Liver (tissue), 3 donors: ENCODE results near the gene PLA2G4F.

ENCODE experiments used
- EGR1 ChIP-seq, 2 donors: IDR thresholded peaks; 2 replicates each; pipeline ENCODE4 v1.6.1; 2016 to 2018; ENCODE audit warnings: antibody characterized with exemption in 2 of 2, low read depth in 2 of 2
- GABPA ChIP-seq, 2 donors: IDR thresholded peaks in 1 of 2; conservative IDR thresholded peaks in 1 of 2; 2 replicates each; pipeline ENCODE4 v1.6.1; 2016; ENCODE audit warnings: antibody characterized with exemption in 2 of 2, mild to moderate bottlenecking in 1 of 2, moderate library complexity in 1 of 2
- HNF4A ChIP-seq, 2 donors: conservative IDR thresholded peaks; 2 replicates each; pipeline ENCODE4 v1.6.1; 2016; ENCODE audit warnings: antibody characterized with exemption in 2 of 2, mild to moderate bottlenecking in 2 of 2
- HNF4G ChIP-seq: IDR thresholded peaks from 2 replicates; pipeline ENCODE4 v1.6.1; 2016; ENCODE audit warnings: antibody characterized with exemption
- JUND ChIP-seq, 2 donors: IDR thresholded peaks; 2 replicates each; pipeline ENCODE4 v1.6.1; 2016; ENCODE audit warnings: antibody characterized with exemption in 2 of 2
- RAD21 ChIP-seq, 2 donors: IDR thresholded peaks; 2 replicates each; pipeline ENCODE4 v1.6.1; 2016; ENCODE audit warnings: antibody characterized with exemption in 2 of 2, mild to moderate bottlenecking in 2 of 2
- SP1 ChIP-seq: IDR thresholded peaks from 2 replicates; pipeline ENCODE4 v1.6.1; 2018; ENCODE audit warnings: antibody characterized with exemption, mild to moderate bottlenecking
- TAF1 ChIP-seq: conservative IDR thresholded peaks from 2 replicates; pipeline ENCODE4 v1.6.1; 2016; ENCODE audit warnings: antibody characterized with exemption, mild to moderate bottlenecking
- YY1 ChIP-seq: IDR thresholded peaks from 2 replicates; pipeline ENCODE4 v1.6.1; 2016; ENCODE audit warnings: antibody characterized with exemption, mild to moderate bottlenecking
- TF ChIP-seq, protein P1 (sequence below): fragments of 150-350 bp; IDR thresholded peaks from 2 replicates; pipeline ENCODE4 v1.5.1; 2017; ENCODE audit warnings: improper control_type of control experiment, low read depth, low read length; ENCODE audit not compliant: missing input control
- TF ChIP-seq, protein P2 (sequence below): IDR thresholded peaks from 2 replicates; pipeline ENCODE4 v1.6.1; 2016; ENCODE audit warnings: antibody characterized with exemption
- TF ChIP-seq, protein P3 (sequence below): IDR thresholded peaks from 2 replicates; pipeline ENCODE4 v1.6.1; 2016; ENCODE audit warnings: antibody characterized with exemption, mild to moderate bottlenecking
- TF ChIP-seq, protein P4 (sequence below): IDR thresholded peaks from 2 replicates; pipeline ENCODE4 v1.6.1; 2016; ENCODE audit warnings: antibody characterized with exemption
- TF ChIP-seq, protein P5 (sequence below): IDR thresholded peaks from 2 replicates; pipeline ENCODE4 v1.6.1; 2016; ENCODE audit warnings: antibody characterized with exemption
- donor health status: healthy.
- donor health status: healthy.

DNA sequence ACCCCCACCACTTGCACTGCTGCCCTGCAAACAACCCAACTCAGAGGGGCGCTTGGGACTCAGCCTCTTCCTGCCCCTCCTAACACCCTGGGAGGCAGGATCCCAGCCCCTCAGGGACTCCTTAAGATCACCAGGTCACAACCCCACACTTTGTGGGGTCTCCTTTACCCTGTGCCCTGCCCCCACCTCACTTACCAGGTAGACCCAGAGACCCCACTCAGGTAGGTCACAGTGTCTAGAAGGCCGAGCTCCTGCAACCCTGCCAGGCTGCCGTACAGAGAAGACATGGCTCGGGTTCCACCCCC, 9.1 kb downstream of the PLA2G4F start:
- TF ChIP-seq, protein P1, sequence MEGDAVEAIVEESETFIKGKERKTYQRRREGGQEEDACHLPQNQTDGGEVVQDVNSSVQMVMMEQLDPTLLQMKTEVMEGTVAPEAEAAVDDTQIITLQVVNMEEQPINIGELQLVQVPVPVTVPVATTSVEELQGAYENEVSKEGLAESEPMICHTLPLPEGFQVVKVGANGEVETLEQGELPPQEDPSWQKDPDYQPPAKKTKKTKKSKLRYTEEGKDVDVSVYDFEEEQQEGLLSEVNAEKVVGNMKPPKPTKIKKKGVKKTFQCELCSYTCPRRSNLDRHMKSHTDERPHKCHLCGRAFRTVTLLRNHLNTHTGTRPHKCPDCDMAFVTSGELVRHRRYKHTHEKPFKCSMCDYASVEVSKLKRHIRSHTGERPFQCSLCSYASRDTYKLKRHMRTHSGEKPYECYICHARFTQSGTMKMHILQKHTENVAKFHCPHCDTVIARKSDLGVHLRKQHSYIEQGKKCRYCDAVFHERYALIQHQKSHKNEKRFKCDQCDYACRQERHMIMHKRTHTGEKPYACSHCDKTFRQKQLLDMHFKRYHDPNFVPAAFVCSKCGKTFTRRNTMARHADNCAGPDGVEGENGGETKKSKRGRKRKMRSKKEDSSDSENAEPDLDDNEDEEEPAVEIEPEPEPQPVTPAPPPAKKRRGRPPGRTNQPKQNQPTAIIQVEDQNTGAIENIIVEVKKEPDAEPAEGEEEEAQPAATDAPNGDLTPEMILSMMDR, result no peak
- TF ChIP-seq GABPA (IDR thresholded peaks at IDR 0.05 in 1 of 2, conservative IDR thresholded peaks at IDR 0.05 in 1 of 2) (no peak), EGR1 (IDR thresholded peaks at IDR 0.05; ENCODE audit: low read depth in 2 of 2) (no peak), YY1 (no peak), SP1 (no peak), HNF4A (conservative IDR thresholded peaks at IDR 0.05) (no peak), RAD21 (IDR thresholded peaks at IDR 0.05) (no peak), TAF1 (no peak), JUND (IDR thresholded peaks at IDR 0.05) (no peak), HNF4G (no peak)
- TF ChIP-seq, protein P2, sequence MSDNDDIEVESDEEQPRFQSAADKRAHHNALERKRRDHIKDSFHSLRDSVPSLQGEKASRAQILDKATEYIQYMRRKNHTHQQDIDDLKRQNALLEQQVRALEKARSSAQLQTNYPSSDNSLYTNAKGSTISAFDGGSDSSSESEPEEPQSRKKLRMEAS, result no peak
- TF ChIP-seq, protein P3, sequence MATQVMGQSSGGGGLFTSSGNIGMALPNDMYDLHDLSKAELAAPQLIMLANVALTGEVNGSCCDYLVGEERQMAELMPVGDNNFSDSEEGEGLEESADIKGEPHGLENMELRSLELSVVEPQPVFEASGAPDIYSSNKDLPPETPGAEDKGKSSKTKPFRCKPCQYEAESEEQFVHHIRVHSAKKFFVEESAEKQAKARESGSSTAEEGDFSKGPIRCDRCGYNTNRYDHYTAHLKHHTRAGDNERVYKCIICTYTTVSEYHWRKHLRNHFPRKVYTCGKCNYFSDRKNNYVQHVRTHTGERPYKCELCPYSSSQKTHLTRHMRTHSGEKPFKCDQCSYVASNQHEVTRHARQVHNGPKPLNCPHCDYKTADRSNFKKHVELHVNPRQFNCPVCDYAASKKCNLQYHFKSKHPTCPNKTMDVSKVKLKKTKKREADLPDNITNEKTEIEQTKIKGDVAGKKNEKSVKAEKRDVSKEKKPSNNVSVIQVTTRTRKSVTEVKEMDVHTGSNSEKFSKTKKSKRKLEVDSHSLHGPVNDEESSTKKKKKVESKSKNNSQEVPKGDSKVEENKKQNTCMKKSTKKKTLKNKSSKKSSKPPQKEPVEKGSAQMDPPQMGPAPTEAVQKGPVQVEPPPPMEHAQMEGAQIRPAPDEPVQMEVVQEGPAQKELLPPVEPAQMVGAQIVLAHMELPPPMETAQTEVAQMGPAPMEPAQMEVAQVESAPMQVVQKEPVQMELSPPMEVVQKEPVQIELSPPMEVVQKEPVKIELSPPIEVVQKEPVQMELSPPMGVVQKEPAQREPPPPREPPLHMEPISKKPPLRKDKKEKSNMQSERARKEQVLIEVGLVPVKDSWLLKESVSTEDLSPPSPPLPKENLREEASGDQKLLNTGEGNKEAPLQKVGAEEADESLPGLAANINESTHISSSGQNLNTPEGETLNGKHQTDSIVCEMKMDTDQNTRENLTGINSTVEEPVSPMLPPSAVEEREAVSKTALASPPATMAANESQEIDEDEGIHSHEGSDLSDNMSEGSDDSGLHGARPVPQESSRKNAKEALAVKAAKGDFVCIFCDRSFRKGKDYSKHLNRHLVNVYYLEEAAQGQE, result no peak
- TF ChIP-seq, protein P4, sequence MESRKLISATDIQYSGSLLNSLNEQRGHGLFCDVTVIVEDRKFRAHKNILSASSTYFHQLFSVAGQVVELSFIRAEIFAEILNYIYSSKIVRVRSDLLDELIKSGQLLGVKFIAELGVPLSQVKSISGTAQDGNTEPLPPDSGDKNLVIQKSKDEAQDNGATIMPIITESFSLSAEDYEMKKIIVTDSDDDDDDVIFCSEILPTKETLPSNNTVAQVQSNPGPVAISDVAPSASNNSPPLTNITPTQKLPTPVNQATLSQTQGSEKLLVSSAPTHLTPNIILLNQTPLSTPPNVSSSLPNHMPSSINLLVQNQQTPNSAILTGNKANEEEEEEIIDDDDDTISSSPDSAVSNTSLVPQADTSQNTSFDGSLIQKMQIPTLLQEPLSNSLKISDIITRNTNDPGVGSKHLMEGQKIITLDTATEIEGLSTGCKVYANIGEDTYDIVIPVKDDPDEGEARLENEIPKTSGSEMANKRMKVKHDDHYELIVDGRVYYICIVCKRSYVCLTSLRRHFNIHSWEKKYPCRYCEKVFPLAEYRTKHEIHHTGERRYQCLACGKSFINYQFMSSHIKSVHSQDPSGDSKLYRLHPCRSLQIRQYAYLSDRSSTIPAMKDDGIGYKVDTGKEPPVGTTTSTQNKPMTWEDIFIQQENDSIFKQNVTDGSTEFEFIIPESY, result no peak
- TF ChIP-seq, protein P5, sequence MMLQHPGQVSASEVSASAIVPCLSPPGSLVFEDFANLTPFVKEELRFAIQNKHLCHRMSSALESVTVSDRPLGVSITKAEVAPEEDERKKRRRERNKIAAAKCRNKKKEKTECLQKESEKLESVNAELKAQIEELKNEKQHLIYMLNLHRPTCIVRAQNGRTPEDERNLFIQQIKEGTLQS, result no peak
